Right hindlimb (tissue), 1 donor: ENCODE measurements around the gene CDC42BPG.

Experiments
- DNase-seq: peaks from one replicate; pipeline ENCODE4 v3.0.0-alpha.2; 2018

The CDC42BPG gene

GRCh38 chr11:64784813-64785581, 59.5 kb downstream of the CDC42BPG start:
- DNase-seq = no peak

GRCh38 chr11:64778473-64779298, 65.8 kb downstream of the CDC42BPG start, which contains the start of gene SF1:
Gene SF1 (minus strand): TSS chr11:64778542. CDS start chr11:64778392, 150 bp downstream.
- DNase-seq = peak; percentile 100

- no peak for DNase-seq
Measured at GRCh38 chr11:64778223-64778472, 66.3 kb downstream of the CDC42BPG start.

- peak; percentile 90 for DNase-seq
Measured at GRCh38 chr11:64777449-64778222, 66.8 kb downstream of the CDC42BPG start.

- no peak for DNase-seq
Measured at GRCh38 chr11:64776875-64777274, 67.6 kb downstream of the CDC42BPG start.

- no peak for DNase-seq
Measured at GRCh38 chr11:64776425-64776824, 68.0 kb downstream of the CDC42BPG start.

GRCh38 chr11:64774144-64774543, 70.3 kb downstream of the CDC42BPG start:
- DNase-seq = no peak
